K562 (cell line): ENCODE data around the gene ZFYVE28. TPM values are rescaled to one million over a fixed set of nuclear protein-coding genes. Genes with fewer than 3 reads are reported as not detected.

ENCODE experiments used
- AFF1 ChIP-seq, 2 experiments: fragments of 450-650 bp; IDR thresholded peaks; 2 replicates each; pipeline ENCODE4 v1.6.1; 2018; ENCODE audit warnings: mild to moderate bottlenecking in 2 of 2, low read depth in 1 of 2; ENCODE audit not compliant: partially characterized antibody in 2 of 2
- CREB1 ChIP-seq, 2 experiments: sonication (generic) in 1 of 2; formaldehyde crosslinking in 1 of 2; IDR thresholded peaks; 2 replicates each; pipeline versions ENCODE4 v1.6.1 to v1.8.0; 2012 to 2022; ENCODE audit warnings: inconsistent platforms in 1 of 2, mild to moderate bottlenecking in 1 of 2, missing genetic modification reagents in 1 of 2, moderate library complexity in 1 of 2
- DIDO1 ChIP-seq: fragments of 450-650 bp; IDR thresholded peaks from 2 replicates; pipeline ENCODE4 v1.6.1; 2016; ENCODE audit warnings: low read depth, missing biosample characterization, missing genetic modification characterization
- E2F6 ChIP-seq, 2 experiments: IDR thresholded peaks; 2 replicates each; pipeline ENCODE4 v1.6.1; 2011; ENCODE audit warnings: borderline replicate concordance in 1 of 2, control low read depth in 1 of 2, low read depth in 1 of 2, low read length in 1 of 2, mild to moderate bottlenecking in 1 of 2, mixed read lengths in 1 of 2, moderate library complexity in 1 of 2; ENCODE audit not compliant: insufficient read depth in 1 of 2, insufficient read length in 1 of 2, poor library complexity in 1 of 2, severe bottlenecking in 1 of 2; ENCODE audit errors: extremely low read depth in 1 of 2
- FOS ChIP-seq: IDR thresholded peaks from 3 replicates; pipeline ENCODE4 v1.6.1; 2011; ENCODE audit not compliant: insufficient read length; ENCODE audit errors: extremely low read depth
- FOXK2 ChIP-seq, 2 experiments: fragments of 450-650 bp; IDR thresholded peaks in 1 of 2; conservative IDR thresholded peaks in 1 of 2; 2 replicates each; pipeline ENCODE4 v1.6.1; 2016; ENCODE audit warnings: low read depth in 2 of 2, mild to moderate bottlenecking in 1 of 2
- GABPB1 ChIP-seq: sonication (generic); formaldehyde crosslinking; IDR thresholded peaks from 2 replicates; pipeline ENCODE4 v1.8.0; 2022; ENCODE audit warnings: mild to moderate bottlenecking, missing genetic modification reagents
- HDAC2 ChIP-seq: fragments of 450-650 bp; IDR thresholded peaks from 2 replicates; pipeline ENCODE4 v1.6.1; 2016; ENCODE audit warnings: mild to moderate bottlenecking
- HDAC6 ChIP-seq: IDR thresholded peaks from 2 replicates; pipeline ENCODE4 v1.6.1; 2012; ENCODE audit warnings: low read depth, mild to moderate bottlenecking, control low read depth, inconsistent platforms, low read length, moderate library complexity
- HOXB6 ChIP-seq: fragments of 250-450 bp; sonication (Bioruptor Pico); IDR thresholded peaks from 2 replicates; pipeline ENCODE4 v1.5.1; 2022; ENCODE audit warnings: mild to moderate bottlenecking, borderline replicate concordance
- JUND ChIP-seq, 2 experiments: IDR thresholded peaks; 2 replicates in 1 of 2; 3 replicates in 1 of 2; pipeline ENCODE4 v1.6.1; 2011; ENCODE audit warnings: borderline replicate concordance in 2 of 2, low read depth in 2 of 2, low read length in 2 of 2, improper control_type of control experiment in 1 of 2, missing biosample characterization in 1 of 2, missing genetic modification characterization in 1 of 2, missing genetic modification reagents in 1 of 2
- MXD1 ChIP-seq: fragments of 250-450 bp; sonication (Bioruptor Pico); IDR thresholded peaks from 2 replicates; pipeline ENCODE4 v1.8.0; 2021; ENCODE audit warnings: borderline replicate concordance, mild to moderate bottlenecking, moderate library complexity; ENCODE audit not compliant: poor library complexity, severe bottlenecking
- NFE2 ChIP-seq: IDR thresholded peaks from 2 replicates; pipeline ENCODE4 v1.6.1; 2014; ENCODE audit warnings: antibody characterized with exemption, low read depth
- RCOR1 ChIP-seq, 2 experiments: IDR thresholded peaks; 2 replicates each; pipeline ENCODE4 v1.6.1; 2012; ENCODE audit warnings: low read depth in 2 of 2, low read length in 2 of 2, borderline replicate concordance in 1 of 2, improper control_type of control experiment in 1 of 2
- SRSF7 ChIP-seq: fragments of 200-400 bp; formaldehyde crosslinking; optimal IDR thresholded peaks from 2 replicates; pipeline ENCODE3; 2017; ENCODE audit warnings: mild to moderate bottlenecking, low read depth, low read length
- TCF3 ChIP-seq: sonication (generic); formaldehyde crosslinking; IDR thresholded peaks from 2 replicates; pipeline ENCODE4 v1.4.0; 2020; ENCODE audit warnings: mild to moderate bottlenecking, missing genetic modification reagents
- TCFL5 ChIP-seq: fragments of 250-450 bp; sonication (Bioruptor Pico); conservative IDR thresholded peaks from 2 replicates; pipeline ENCODE4 v1.6.1; 2021; ENCODE audit warnings: mild to moderate bottlenecking, moderate library complexity, matching md5 sums
- ZBTB26 ChIP-seq: fragments of 450-650 bp; formaldehyde crosslinking; IDR thresholded peaks from 2 replicates; pipeline ENCODE4 v1.4.0; 2022; ENCODE audit warnings: missing genetic modification characterization
- ZKSCAN3 ChIP-seq: fragments of 250-450 bp; sonication (Bioruptor Pico); IDR thresholded peaks from 2 replicates; pipeline ENCODE4 v1.4.0; 2020
- ZNF134 ChIP-seq: fragments of 250-450 bp; sonication (Bioruptor Pico); conservative IDR thresholded peaks from 2 replicates; pipeline ENCODE4 v1.4.0; 2020
- ZNF316 ChIP-seq: fragments of 450-650 bp; IDR thresholded peaks from 2 replicates; pipeline ENCODE4 v1.6.1; 2016
- polyA plus RNA-seq, 8 experiments: library from polyadenylated mRNA; depleted of rRNA in 4 of 8; stranded (reverse) in 5 of 8; unstranded in 3 of 8; fragments of >200 nt; fragmentation: Nextera tagmentation in 2 of 8; fragmentation: Illumina TruSeq in 1 of 8; extraction: Ambion mirVana in 2 of 8; extraction: Trizol in 1 of 8; gene quantifications; 2 replicates each; pipeline versions ENCODE4 v1.2.1 to v1.2.3, GENCODE V29; 2011 to 2014; ENCODE audit warnings: inconsistent platforms in 1 of 8, missing spikeins in 1 of 8
- total RNA-seq, 7 experiments: library from RNA; depleted of rRNA in 6 of 7; stranded (reverse); fragments of >200 nt in 6 of 7; fragmentation: Illumina TruSeq in 2 of 7; extraction: Trizol in 2 of 7; gene quantifications; 2 replicates each; pipeline versions ENCODE4 v1.2.1 to v1.2.3, GENCODE V29; 2011 to 2021; ENCODE audit warnings: low replicate concordance in 1 of 7

Gene ZFYVE28
- total and polyA plus RNA-seq, 9 of the 15 experiments (the other 6 are each of a cell fraction or from before 2014, with no cell fraction given), result 1.3 to 24.8 (median 8.9) TPM

GRCh38 chr4:2432991-2433530 lies 14.6 kb upstream of the ZFYVE28 start (continued):
- TF ChIP-seq CREB1 (IDR thresholded peaks at IDR 0.05) (peak; percentile 52; the same call in 1 of the 2 replicates), CREB1 (CRISPR knock-in tag; IDR thresholded peaks at IDR 0.05) (no peak), GABPB1 (CRISPR knock-in tag) (no peak), NFE2 (peak; percentile 89), MXD1 (CRISPR knock-in tag) (no peak), AFF1 (IDR thresholded peaks at IDR 0.05; ENCODE audit: low read depth in 1 of 2, partially characterized antibody in 2 of 2) (no peak), TCF3 (CRISPR knock-in tag) (peak; percentile 43; the same call in 1 of the 2 replicates), HOXB6 (CRISPR knock-in tag) (no peak), ZKSCAN3 (CRISPR knock-in tag) (no peak), TCFL5 (CRISPR knock-in tag) (no peak), JUND (IDR thresholded peaks at IDR 0.05; ENCODE audit: borderline replicate concordance, low read depth, low read length) (peak; percentile 87), JUND (tag; IDR thresholded peaks at IDR 0.05; ENCODE audit: borderline replicate concordance, low read depth, low read length) (peak; percentile 83; the same call in 1 of the 3 replicates), ZBTB26 (CRISPR knock-in tag) (no peak), ZNF134 (no peak), ZNF316 (peak; percentile 90), E2F6 (IDR thresholded peaks at IDR 0.05; ENCODE audit: borderline replicate concordance in 1 of 2, extremely low read depth in 1 of 2, insufficient read depth in 1 of 2, insufficient read length in 1 of 2, low read depth in 1 of 2, low read length in 1 of 2, poor library complexity in 1 of 2, severe bottlenecking in 1 of 2) (peak in 1 of 2 experiments; percentile 17), SRSF7 (no peak), HDAC6 (no peak), RCOR1 (IDR thresholded peaks at IDR 0.05; ENCODE audit: borderline replicate concordance in 1 of 2, low read depth in 2 of 2, low read length in 2 of 2) (peak in 1 of 2 experiments; percentile 66; a peak in 2 of 4 replicates), HDAC2 (peak; percentile 70), DIDO1 (no peak), FOS (no peak), FOXK2 (conservative IDR thresholded peaks at IDR 0.05 in 1 of 2, IDR thresholded peaks at IDR 0.05 in 1 of 2; ENCODE audit: low read depth in 2 of 2) (peak in 1 of 2 experiments; percentile 50; a peak in 1 of 4 replicates)
